ENCODE data around the gene DOC2B.
"Not testable (repeated sequence)": the region's sequence is repeated elsewhere in the genome, so short reads cannot be mapped to it uniquely, and the experiment has no call there.

The DOC2B gene

GRCh38 chr17:142876-143784 is 38.3 kb downstream of the DOC2B start:
- no peaks in the 10 kb centered on the region for H3K36me3 ChIP-seq (replicated peaks; ENCODE audit: insufficient read depth, low read length)
- no peak overlapping the region for H3K4me3 ChIP-seq (ENCODE audit: low read length)
- DNase-seq, result no peak
- no peaks in the 10 kb centered on the region for H4K20me1 ChIP-seq (ENCODE audit: insufficient read depth, low read length)
- H3K9me2 ChIP-seq (replicated peaks; ENCODE audit: insufficient read depth, low read length), result no peaks in the 10 kb centered on the region
- peaks cover 40% of the 10 kb centered on the region for H3K27me3 ChIP-seq (replicated peaks; ENCODE audit: insufficient read depth, low read length)
- H3K27ac ChIP-seq (ENCODE audit: low read length), result no peak overlapping the region
- H2AFZ ChIP-seq (ENCODE audit: low read length), result no peak overlapping the region
- no peaks in the 10 kb centered on the region for H3K4me1 ChIP-seq (ENCODE audit: low read length)
- H3K4me2 ChIP-seq (ENCODE audit: low read depth, low read length), result no peak overlapping the region
- H3F3A ChIP-seq (ENCODE audit: insufficient read depth, low read length), result no peaks in the 10 kb centered on the region
- no peak overlapping the region for H3K9ac ChIP-seq (ENCODE audit: low read length)
- no peaks in the 10 kb centered on the region for H3K79me2 ChIP-seq (ENCODE audit: low read length)
- no peak for TF ChIP-seq CTCF (IDR thresholded peaks at IDR 0.05; ENCODE audit: low read length)
- TF ChIP-seq EZH2phosphoT487 (IDR thresholded peaks at IDR 0.05; ENCODE audit: low read length), result no peak
- TF ChIP-seq EZH2 (optimal IDR thresholded peaks at IDR 0.05; ENCODE audit: low read depth, low read length), result no peak
- no peaks in the 10 kb centered on the region for H3K9me3 ChIP-seq (replicated peaks; ENCODE audit: insufficient read depth, low read length)

- peaks cover 30% of the 10 kb centered on the region for H3K27me3 ChIP-seq (replicated peaks; ENCODE audit: insufficient read depth, low read length)
- no peaks in the 10 kb centered on the region for H3K36me3 ChIP-seq (replicated peaks; ENCODE audit: insufficient read depth, low read length)
- H4K20me1 ChIP-seq (ENCODE audit: insufficient read depth, low read length), result no peaks in the 10 kb centered on the region
- no peaks in the 10 kb centered on the region for H3F3A ChIP-seq (ENCODE audit: insufficient read depth, low read length)
- no peak overlapping the region for H3K27ac ChIP-seq (ENCODE audit: low read length)
- H3K9me3 ChIP-seq (replicated peaks; ENCODE audit: insufficient read depth, low read length), result no peaks in the 10 kb centered on the region
- H2AFZ ChIP-seq (ENCODE audit: low read length), result no peak overlapping the region
- no peaks in the 10 kb centered on the region for H3K9me2 ChIP-seq (replicated peaks; ENCODE audit: insufficient read depth, low read length)
- H3K4me1 ChIP-seq (ENCODE audit: low read length), result no peaks in the 10 kb centered on the region
- TF ChIP-seq CTCF (IDR thresholded peaks at IDR 0.05; ENCODE audit: low read length), result no peak
- no peak for TF ChIP-seq EZH2 (optimal IDR thresholded peaks at IDR 0.05; ENCODE audit: low read depth, low read length)
- TF ChIP-seq EZH2phosphoT487 (IDR thresholded peaks at IDR 0.05; ENCODE audit: low read length), result no peak
- DNase-seq, result no peak
- H3K79me2 ChIP-seq (ENCODE audit: low read length), result no peaks in the 10 kb centered on the region
- H3K4me3 ChIP-seq (ENCODE audit: low read length), result no peak overlapping the region
- H3K9ac ChIP-seq (ENCODE audit: low read length), result no peak overlapping the region
- no peak overlapping the region for H3K4me2 ChIP-seq (ENCODE audit: low read depth, low read length)
Observed at GRCh38 chr17:142102-142661, 39.3 kb downstream of the DOC2B start.

- H3K9me2 ChIP-seq (replicated peaks; ENCODE audit: insufficient read depth, low read length); H3K27ac ChIP-seq (ENCODE audit: low read length); DNase-seq; H3K9me3 ChIP-seq (replicated peaks; ENCODE audit: insufficient read depth, low read length); H3K27me3 ChIP-seq (replicated peaks; ENCODE audit: insufficient read depth, low read length); H3K4me1 ChIP-seq (ENCODE audit: low read length); H3K4me3 ChIP-seq (ENCODE audit: low read length); H3F3A ChIP-seq (ENCODE audit: insufficient read depth, low read length); H2AFZ ChIP-seq (ENCODE audit: low read length); H3K4me2 ChIP-seq (ENCODE audit: low read depth, low read length); H4K20me1 ChIP-seq (ENCODE audit: insufficient read depth, low read length); H3K36me3 ChIP-seq (replicated peaks; ENCODE audit: insufficient read depth, low read length); H3K9ac ChIP-seq (ENCODE audit: low read length); H3K79me2 ChIP-seq (ENCODE audit: low read length): not testable (repeated sequence)
Observed at GRCh38 chr17:139401-140205, 41.8 kb downstream of the DOC2B start.

- not testable (repeated sequence) for H3K4me2 ChIP-seq (ENCODE audit: low read depth, low read length); H3K36me3 ChIP-seq (replicated peaks; ENCODE audit: insufficient read depth, low read length); H3F3A ChIP-seq (ENCODE audit: insufficient read depth, low read length); H3K4me3 ChIP-seq (ENCODE audit: low read length); H3K9me3 ChIP-seq (replicated peaks; ENCODE audit: insufficient read depth, low read length); H3K27me3 ChIP-seq (replicated peaks; ENCODE audit: insufficient read depth, low read length); H3K79me2 ChIP-seq (ENCODE audit: low read length); H3K9me2 ChIP-seq (replicated peaks; ENCODE audit: insufficient read depth, low read length); H3K4me1 ChIP-seq (ENCODE audit: low read length); H3K27ac ChIP-seq (ENCODE audit: low read length); H4K20me1 ChIP-seq (ENCODE audit: insufficient read depth, low read length); DNase-seq; H3K9ac ChIP-seq (ENCODE audit: low read length); H2AFZ ChIP-seq (ENCODE audit: low read length)
Observed at GRCh38 chr17:137166-137807, 44.2 kb downstream of the DOC2B start, which contains the start of gene SCGB1C2. Gene SCGB1C2, plus strand, starts transcription at chr17:137569. Its CDS starts 22 bp downstream, at chr17:137591.
